Hair follicular keratinocyte (primary cell): ENCODE data around the gene PRELP. TPM values are rescaled to one million over a fixed set of nuclear protein-coding genes. Genes with fewer than 3 reads are reported as not detected.

Experiments used
- total RNA-seq: library from RNA; depleted of rRNA; stranded (reverse); fragments of >200 nt; gene quantifications from 2 replicates; pipeline ENCODE4 v1.2.3, GENCODE V29; 2015

The PRELP gene
- total RNA-seq = under 0.01 TPM in 1 of 2 replicates, not detected in the other

DNA sequence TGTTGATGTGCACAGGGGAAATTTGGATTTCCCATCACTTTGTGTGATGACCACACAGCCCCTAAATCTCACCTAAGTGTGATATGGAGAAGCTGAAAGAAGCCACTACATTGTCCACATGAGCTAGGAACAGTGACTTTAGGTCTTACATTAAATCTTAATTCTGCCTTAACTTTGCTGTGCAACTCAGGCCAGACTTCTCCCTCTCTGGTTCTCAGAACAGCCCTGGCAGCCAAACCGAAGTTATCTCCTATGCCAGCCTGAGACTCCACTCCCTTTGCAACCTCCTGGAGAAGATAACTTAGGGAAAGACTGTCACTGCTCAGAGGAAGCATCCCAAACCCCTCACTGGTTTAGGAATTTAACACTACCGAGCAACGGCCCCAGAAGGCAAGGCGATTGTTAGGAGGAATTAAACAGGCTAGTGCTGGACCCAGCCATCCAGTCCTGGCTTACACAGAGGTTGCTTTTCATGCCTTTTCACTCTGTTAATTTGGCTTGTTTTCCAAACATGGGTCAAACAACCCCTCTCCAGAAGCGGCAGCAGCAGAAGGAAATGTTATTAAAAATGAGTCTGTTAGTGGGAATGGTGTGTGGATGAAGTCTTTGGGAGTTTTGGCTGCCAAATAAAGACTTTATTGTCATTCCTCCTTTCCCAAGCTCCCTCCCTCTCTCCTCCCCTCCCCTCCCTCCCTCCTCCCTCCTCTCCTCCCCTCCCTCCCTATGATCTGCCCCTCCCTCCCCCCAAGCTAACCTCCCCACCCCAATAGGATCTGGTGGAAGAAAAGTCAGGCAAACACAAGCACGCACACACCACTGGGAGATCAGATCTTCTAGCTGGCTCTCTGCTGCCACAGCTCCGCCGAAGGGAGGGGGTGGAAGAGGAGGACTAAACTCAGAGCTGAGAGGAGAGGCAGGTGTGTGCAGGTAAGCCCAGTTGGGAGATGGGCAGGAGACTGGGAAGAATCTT, at the start of gene PRELP:
Gene PRELP, plus strand, starts transcription at position 795 of the 970 bp plus-strand sequence. CDS start 7,379 bp downstream, outside the sequence.

GRCh38 chr1:203493901-203494300, 18.3 kb downstream of the PRELP start, which contains the start of gene OPTC:
Gene OPTC (plus strand): TSS chr1:203494153. CDS start chr1:203496006, 1,853 bp downstream.

Other genes with a start within 250 kb of the PRELP start
- not detected in 2 replicates for gene CHIT1, start 246.1 kb upstream of the PRELP start, total RNA-seq
- 25.1 and 34.1 TPM in 2 replicates for gene BTG2, start 170.3 kb upstream of the PRELP start, total RNA-seq
- gene FMOD, start 124.7 kb upstream of the PRELP start, total RNA-seq = 0.42 and 2.0 TPM in 2 replicates
- not detected in 2 replicates for gene OPTC, start 18.3 kb downstream of the PRELP start, total RNA-seq
- gene ATP2B4, start 151.0 kb downstream of the PRELP start, total RNA-seq = 26.7 and 65.9 TPM in 2 replicates